Right atrium auricular region (tissue), 2 donors: ENCODE data around the gene NUP62CL. TPM values are rescaled to one million over a fixed set of nuclear protein-coding genes. Genes with fewer than 3 reads are reported as not detected.
"Not testable (repeated sequence)": the region's sequence is repeated elsewhere in the genome, so short reads cannot be mapped to it uniquely, and the experiment has no call there.

Experiments
- DNase-seq: peaks from one replicate; pipeline ENCODE4 v3.0.0-alpha.2; 2019; ENCODE audit warnings: low spot score
- H3K27ac ChIP-seq, 2 donors: fragments of 200-600 bp; sonication (generic); 1 replicate in 1 of 2; 2 replicates in 1 of 2; pipeline ENCODE4 v1.5.1; 2016 to 2019
- H3K27me3 ChIP-seq, 2 donors: fragments of 200-600 bp; sonication (generic); one replicate each; pipeline versions ENCODE4 v1.5.1 to v1.6.0; 2017 to 2019
- H3K36me3 ChIP-seq: fragments of 200-600 bp; sonication (generic); one replicate; pipeline ENCODE4 v1.5.1; 2016
- H3K4me1 ChIP-seq, 2 donors: fragments of 200-600 bp; sonication (generic); one replicate each; pipeline versions ENCODE4 v1.5.1 to v1.6.0; 2017 to 2019
- H3K4me3 ChIP-seq, 2 donors: fragments of 200-600 bp; sonication (generic); 1 replicate in 1 of 2; 2 replicates in 1 of 2; pipeline ENCODE4 v1.5.1; 2017 to 2019; ENCODE audit warnings: mild to moderate bottlenecking in 1 of 2, moderate library complexity in 1 of 2
- H3K9me3 ChIP-seq, 2 donors: fragments of 200-600 bp; sonication (generic); one replicate each; pipeline ENCODE4 v1.5.1; 2019
- total RNA-seq, 2 donors: library from RNA; depleted of rRNA; stranded (reverse); fragments of >200 nt; gene quantifications; one replicate each; pipeline ENCODE4 v1.1.0, GENCODE V29; 2016
- TF ChIP-seq, protein P1 (sequence below), 2 donors: fragments of 200-600 bp; sonication (generic); IDR thresholded peaks; one replicate each; pipeline ENCODE4 v1.5.1; 2019; ENCODE audit warnings: antibody characterized with exemption in 2 of 2

The NUP62CL gene
- total RNA-seq, 2 donors from 2014 or later, result not detected

DNA sequence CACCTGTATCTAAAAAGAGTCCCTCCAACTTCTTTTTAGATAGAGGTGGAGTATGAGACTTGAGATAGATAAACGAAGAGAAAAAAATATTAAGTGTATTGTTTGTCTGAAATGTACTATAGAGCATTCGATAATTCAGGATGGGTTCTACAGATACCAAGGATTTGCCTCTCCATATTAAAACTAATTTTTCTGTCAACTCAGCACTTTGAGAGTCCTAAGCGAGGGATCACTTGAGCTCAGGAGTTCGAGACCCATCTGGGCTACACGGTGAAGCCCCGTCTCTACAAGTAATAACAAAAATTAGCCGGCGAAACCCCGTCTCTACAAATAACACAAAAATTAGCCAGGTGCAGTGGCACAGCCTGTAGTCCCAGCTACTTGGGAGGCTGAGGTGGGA lies 1.7 kb upstream of the NUP62CL start:
- no peak for DNase-seq
- peaks cover 3 to 7% of the 10 kb centered on the region in 2 donors for H3K27me3 ChIP-seq
- TF ChIP-seq, protein P1, sequence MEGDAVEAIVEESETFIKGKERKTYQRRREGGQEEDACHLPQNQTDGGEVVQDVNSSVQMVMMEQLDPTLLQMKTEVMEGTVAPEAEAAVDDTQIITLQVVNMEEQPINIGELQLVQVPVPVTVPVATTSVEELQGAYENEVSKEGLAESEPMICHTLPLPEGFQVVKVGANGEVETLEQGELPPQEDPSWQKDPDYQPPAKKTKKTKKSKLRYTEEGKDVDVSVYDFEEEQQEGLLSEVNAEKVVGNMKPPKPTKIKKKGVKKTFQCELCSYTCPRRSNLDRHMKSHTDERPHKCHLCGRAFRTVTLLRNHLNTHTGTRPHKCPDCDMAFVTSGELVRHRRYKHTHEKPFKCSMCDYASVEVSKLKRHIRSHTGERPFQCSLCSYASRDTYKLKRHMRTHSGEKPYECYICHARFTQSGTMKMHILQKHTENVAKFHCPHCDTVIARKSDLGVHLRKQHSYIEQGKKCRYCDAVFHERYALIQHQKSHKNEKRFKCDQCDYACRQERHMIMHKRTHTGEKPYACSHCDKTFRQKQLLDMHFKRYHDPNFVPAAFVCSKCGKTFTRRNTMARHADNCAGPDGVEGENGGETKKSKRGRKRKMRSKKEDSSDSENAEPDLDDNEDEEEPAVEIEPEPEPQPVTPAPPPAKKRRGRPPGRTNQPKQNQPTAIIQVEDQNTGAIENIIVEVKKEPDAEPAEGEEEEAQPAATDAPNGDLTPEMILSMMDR (IDR thresholded peaks at IDR 0.05), result no peak
- H3K36me3 ChIP-seq, result no peaks in the 10 kb centered on the region
- H3K4me1 ChIP-seq, result no peaks in the 10 kb centered on the region
- H3K4me3 ChIP-seq, result no peak overlapping the region
- H3K27ac ChIP-seq, result no peak overlapping the region
- no peaks in the 10 kb centered on the region for H3K9me3 ChIP-seq

- H3K9me3 ChIP-seq, result no peaks in the 10 kb centered on the region
- DNase-seq, result no peak
- peaks cover 3 to 7% of the 10 kb centered on the region in 2 donors for H3K27me3 ChIP-seq
- no peaks in the 10 kb centered on the region for H3K4me1 ChIP-seq
- H3K36me3 ChIP-seq, result no peaks in the 10 kb centered on the region
- TF ChIP-seq, protein P1 (IDR thresholded peaks at IDR 0.05), result no peak
- no peak overlapping the region for H3K4me3 ChIP-seq
- no peak overlapping the region for H3K27ac ChIP-seq
Measured at GRCh38 chrX:107207089-107207488, 856 bp upstream of the NUP62CL start.

GRCh38 chrX:107206697-107207065 lies 448 bp upstream of the NUP62CL start:
- Histone ChIP-seq H3K27ac (no peak overlapping the region), H3K9me3 (no peaks in the 10 kb centered on the region), H3K4me1 (no peaks in the 10 kb centered on the region), H3K27me3 (peaks cover 3 to 7% of the 10 kb centered on the region in 2 donors), H3K36me3 (no peaks in the 10 kb centered on the region), H3K4me3 (peak overlapping the region in 1 of 2 donors; percentile 36)
- TF ChIP-seq, protein P1 (IDR thresholded peaks at IDR 0.05), result no peak
- no peak for DNase-seq

- DNase-seq, result no peak
- peaks cover 3 to 7% of the 10 kb centered on the region in 2 donors for H3K27me3 ChIP-seq
- no peak overlapping the region for H3K4me3 ChIP-seq
- TF ChIP-seq, protein P1 (IDR thresholded peaks at IDR 0.05), result no peak
- H3K27ac ChIP-seq, result no peak overlapping the region
- no peaks in the 10 kb centered on the region for H3K36me3 ChIP-seq
- no peaks in the 10 kb centered on the region for H3K4me1 ChIP-seq
- no peaks in the 10 kb centered on the region for H3K9me3 ChIP-seq
Measured at GRCh38 chrX:107204068-107204605, 2.1 kb downstream of the NUP62CL start.

- Histone ChIP-seq H3K4me1 (no peaks in the 10 kb centered on the region), H3K36me3 (no peaks in the 10 kb centered on the region), H3K4me3 (no peak overlapping the region), H3K27ac (no peak overlapping the region), H3K9me3 (no peaks in the 10 kb centered on the region), H3K27me3 (no peaks in the 10 kb centered on the region)
- no peak for DNase-seq
- TF ChIP-seq, protein P1 (IDR thresholded peaks at IDR 0.05), result no peak
Measured at GRCh38 chrX:107199491-107199890, 6.7 kb downstream of the NUP62CL start.

DNA sequence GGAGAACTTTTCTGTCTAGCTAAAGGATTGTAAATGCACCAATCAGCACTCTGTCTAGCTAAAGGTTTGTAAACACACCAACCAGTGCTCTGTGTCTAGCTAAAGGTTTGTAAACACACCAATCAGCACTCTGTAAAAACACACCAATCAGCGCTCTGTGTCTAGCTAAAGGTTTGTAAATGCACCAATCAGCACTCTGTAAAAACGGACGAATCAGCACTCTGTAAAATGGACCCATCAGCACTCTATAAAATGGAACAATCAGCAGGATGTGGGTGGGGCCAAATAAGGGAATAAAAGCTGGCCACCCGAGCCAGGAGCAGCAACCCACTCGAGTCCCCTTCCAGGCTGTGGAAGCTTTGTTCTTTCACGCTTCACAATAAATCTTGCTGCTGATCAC lies 8.2 kb downstream of the NUP62CL start:
- H3K4me3 ChIP-seq, DNase-seq, H3K27ac ChIP-seq, H3K4me1 ChIP-seq, H3K9me3 ChIP-seq, H3K36me3 ChIP-seq, H3K27me3 ChIP-seq: not testable (repeated sequence)
